ENCODE results near the gene TIMMDC1.
"Not testable (repeated sequence)": the region's sequence is repeated elsewhere in the genome, so short reads cannot be mapped to it uniquely, and the experiment has no call there.

TIMMDC1 gene

DNA sequence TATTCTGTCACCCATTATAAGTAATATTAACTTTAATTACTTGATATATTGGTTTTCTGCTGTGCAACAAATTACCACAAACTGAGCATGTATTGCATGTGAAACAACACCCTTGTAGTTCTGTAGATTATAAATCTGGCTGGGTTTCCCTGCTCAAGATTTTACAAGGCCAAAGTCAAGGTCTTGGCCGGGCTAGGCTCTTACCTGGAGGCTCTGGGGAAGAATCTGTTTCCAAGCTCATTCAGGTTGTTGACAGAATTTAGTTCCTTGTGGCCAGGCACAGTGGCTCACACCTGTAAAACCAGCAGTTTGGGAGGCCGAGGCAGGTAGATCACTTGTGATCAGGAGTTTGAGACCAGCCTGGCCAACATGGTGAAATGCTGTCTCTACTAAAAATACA lies 16.3 kb downstream of the TIMMDC1 start:
- no peak for DNase-seq

DNA sequence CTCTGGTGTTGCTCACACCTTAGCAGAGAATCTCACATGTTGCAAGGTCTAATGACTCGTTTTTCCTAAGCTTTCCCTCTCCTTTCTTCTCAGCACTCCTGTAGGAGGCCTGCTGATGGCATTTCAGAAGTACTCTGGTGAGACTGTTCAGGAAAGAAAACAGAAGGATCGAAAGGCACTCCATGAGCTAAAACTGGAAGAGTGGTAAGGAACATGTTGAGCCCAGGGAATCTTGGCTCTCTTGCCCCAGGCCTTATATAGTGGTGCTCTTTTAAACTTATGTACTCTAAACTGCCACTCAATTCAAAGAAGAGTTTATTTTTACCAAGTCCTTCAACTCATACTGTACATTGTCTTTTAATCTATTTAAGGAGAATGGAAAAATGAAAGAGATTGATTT lies 18.8 kb downstream of the TIMMDC1 start:
- no peak for DNase-seq

- DNase-seq = no peak
Observed at GRCh38 chr3:119518026-119518425, 19.7 kb downstream of the TIMMDC1 start.

DNA sequence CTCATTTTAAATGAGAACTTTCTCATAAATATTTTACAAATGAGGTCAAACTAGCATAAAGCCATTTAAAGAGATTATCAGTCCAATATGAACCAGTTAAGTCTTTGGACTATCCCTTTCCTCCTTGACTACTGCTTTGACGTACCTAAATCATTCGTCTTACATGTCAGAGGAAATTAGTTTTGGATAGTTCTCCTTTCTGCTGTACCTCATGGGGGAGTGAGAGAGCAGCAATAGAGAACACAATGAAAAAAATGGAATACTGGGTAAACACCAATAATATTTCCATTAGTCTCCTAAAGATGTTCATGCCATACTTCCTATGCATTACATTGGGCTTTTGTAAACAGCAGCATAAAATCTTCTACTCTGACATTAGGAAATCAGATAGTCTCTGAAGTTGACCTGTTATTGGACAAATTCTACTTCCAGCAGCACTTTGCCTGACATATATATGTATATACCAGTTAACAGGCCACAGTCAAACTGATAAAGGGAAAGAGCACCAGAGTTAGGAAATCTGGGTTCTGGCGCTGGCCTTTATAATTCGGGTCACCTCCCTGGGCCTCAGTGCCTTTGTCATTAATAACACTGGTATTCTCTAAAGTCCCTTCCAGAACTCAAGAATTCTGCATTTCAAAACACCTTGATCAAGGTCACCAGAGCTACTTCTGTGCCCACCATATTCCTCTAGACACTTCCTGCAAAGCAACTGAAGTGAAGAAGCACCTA lies 26.8 kb downstream of the TIMMDC1 start:
- no peak for DNase-seq

GRCh38 chr3:119527714-119528113 lies 29.4 kb downstream of the TIMMDC1 start:
- no peak for DNase-seq

GRCh38 chr3:119529883-119530282 lies 31.5 kb downstream of the TIMMDC1 start:
- DNase-seq = no peak

DNA sequence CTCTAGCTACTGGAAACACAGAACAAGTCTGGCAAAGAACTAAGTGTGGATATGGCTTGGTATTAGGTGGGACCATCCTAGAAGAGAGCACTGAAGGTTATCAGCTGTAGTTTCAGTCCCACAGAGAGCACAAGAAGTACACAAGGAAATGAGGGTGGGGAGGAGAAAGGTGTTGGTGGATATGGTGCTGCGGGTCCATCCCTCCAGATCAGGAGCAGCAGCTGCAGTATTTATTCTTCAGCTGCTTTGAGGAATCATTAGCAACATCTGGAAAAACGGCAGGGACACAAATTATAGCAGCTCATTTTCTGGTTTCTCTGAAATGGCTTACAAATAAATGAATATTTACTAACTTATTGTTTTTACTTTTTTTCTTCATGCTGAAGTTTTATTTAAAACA lies 32.1 kb downstream of the TIMMDC1 start:
- DNase-seq = no peak

DNA sequence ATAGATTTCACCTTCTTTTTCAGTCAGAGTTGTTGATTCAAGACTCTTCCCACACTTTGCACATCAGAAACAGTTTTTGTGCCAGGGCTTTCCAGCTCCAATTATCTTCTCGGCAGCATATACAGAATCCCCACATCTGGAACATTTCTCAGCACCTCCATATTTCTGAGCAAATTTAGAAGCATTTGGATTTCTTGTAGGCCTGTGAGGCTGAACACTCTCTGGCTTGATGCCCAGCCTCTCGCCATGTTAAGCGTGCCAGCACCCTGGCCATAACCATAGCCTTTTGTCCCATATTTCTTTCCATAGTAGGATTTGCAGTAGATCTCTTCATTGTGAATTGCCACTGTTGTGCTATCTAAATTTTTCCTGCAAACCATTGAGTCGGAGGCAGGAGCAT lies 32.8 kb downstream of the TIMMDC1 start:
- no peak for DNase-seq

DNA sequence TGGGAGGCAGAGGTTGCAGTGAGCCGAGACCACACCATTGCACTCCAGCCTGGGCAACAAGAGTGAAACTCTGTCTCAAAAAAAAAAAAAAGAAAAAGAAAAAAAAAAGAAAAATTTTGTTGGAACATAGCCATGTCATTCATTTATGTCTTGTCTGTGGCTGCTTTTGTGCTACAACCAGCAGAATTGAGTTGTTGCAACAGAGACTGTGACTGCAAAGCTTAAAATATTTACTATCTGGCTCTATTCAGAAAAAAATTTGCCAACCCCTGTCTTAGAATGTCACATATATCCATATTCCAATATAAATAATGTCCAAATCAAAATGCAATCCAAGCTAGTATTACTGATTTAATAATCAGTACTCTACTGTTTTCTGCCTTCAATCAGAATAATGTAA lies 35.9 kb downstream of the TIMMDC1 start:
- DNase-seq = no peak

DNA sequence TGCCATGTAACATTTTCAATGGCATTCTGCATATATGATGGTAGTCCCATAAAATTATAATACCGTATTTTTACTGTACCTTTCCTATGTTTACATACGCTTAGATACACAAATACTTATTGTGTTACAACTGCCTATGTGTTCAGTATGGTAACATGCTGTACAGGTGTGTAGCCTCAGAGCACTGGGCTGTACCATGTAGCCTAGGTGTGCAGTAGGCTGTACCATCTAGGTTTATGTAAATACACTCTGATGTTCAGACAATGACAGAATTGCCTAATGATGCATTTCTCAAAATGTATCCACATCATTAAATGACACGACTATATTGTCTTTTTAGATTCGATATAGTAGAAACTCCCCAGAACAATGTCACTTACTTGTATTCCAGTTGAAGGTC lies 38.4 kb downstream of the TIMMDC1 start:
- no peak for DNase-seq

DNA sequence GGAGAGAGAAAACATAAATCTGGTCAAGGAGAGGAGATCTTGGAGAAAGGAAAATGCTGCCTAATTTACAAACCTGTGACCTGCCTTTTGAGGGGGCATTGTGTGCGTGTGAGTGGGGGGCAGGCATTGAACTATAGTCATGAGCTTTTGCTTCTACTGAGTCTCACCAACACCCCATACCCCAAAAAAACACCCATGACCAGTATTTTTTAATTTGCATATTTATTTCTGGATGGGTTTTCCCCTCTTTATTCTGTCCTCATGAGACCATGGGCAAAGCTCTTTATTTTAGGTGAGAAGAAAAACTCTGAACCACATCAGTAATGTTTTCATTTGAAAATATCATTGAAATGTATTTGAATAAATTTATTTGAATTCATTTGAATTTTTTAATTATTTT lies 40.4 kb downstream of the TIMMDC1 start:
- no peak for DNase-seq

DNA sequence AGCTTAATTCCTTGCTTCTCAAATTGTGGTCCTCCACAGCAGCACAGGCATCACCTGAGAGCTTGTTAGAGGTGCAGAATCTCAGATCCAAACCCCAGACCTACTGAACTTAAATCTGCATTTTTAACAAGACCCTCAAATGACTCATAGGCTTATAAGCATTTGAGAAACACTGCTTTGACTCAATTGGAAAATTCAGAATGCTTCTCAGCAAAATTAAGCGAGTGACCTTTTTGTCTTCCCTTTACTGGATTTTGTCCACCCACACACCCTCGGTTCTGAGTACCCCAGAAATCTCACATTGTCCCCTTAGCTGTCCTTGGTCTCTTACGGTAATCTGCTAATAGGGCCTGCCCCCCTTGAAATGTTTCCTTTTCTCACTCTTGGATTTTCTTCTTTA lies 43.2 kb downstream of the TIMMDC1 start:
- DNase-seq = no peak

DNA sequence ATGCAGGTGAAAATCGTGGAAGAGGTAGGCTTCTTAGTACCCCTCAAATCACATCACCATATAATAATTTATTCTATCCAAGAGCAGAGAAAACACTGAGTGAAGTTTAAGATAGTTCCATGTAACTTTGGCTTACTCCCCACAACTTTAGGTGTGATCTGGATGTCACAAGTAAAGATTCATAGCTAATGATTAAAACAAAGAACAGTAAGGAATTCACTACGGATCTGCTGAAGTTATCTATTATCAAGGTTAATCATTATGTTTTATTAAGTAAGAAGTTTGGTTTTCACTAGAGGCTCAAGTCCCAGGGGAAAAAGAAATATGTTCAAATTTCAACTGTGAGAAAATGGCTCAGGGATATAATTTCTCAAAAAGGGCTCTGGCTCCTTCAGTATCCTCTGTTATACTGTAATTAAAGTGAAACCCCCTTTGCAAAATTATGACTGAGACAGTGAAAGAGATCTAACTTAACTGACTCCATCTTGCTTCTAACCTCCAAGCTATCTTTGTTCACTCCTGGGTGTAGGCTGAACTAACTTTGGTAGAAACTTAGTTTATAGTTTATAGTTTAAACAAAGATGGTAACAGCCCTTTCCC lies 43.9 kb downstream of the TIMMDC1 start:
- DNase-seq = no peak

DNA sequence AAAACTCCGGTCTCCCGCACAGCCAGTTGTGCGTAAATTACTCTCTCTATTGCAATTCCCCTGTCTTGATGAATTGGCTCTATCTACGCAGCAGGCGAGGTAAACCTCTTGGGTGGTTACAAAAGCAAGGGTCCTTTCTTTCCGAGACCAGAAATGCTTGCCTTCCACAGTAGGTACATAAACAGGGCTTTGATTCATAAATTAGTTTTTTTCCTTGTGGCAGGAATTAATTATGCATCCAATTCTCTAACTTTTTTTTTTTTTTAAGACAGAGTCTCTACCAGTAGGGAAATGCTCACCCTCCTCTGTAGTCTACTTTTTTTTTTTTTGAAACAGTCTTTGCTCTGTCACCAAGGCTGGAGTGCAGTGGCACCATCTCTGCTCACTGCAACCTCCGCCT lies 44.8 kb downstream of the TIMMDC1 start:
- DNase-seq = no peak

- no peak for DNase-seq
Observed at GRCh38 chr3:119547227-119547626, 48.9 kb downstream of the TIMMDC1 start.

DNA sequence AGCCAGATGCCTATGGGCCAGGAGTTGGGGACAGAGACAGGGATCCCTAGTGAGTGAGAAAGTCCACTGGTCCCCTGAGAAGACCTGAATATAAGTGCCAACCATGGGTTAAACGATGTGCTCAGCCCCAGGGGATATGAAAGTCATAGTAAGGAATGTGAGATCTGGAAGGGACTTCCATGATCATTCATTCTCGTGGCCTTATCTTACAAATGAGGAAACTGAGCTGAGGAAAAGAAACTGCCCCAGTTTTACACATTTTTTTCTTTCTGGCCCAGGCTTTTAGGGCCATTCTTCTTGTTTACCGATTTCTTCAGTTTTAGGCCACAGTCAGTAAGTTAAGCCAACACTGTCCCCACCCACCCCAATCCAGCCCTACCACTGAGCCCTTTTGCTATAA lies 50.0 kb downstream of the TIMMDC1 start:
- no peak for DNase-seq

- DNase-seq = no peak
Observed at GRCh38 chr3:119550192-119550910, 52.0 kb downstream of the TIMMDC1 start.

- no peak for DNase-seq
Observed at GRCh38 chr3:119551598-119551997, 53.3 kb downstream of the TIMMDC1 start.

GRCh38 chr3:119552928-119553327 lies 54.6 kb downstream of the TIMMDC1 start:
- DNase-seq = not testable (repeated sequence)

DNA sequence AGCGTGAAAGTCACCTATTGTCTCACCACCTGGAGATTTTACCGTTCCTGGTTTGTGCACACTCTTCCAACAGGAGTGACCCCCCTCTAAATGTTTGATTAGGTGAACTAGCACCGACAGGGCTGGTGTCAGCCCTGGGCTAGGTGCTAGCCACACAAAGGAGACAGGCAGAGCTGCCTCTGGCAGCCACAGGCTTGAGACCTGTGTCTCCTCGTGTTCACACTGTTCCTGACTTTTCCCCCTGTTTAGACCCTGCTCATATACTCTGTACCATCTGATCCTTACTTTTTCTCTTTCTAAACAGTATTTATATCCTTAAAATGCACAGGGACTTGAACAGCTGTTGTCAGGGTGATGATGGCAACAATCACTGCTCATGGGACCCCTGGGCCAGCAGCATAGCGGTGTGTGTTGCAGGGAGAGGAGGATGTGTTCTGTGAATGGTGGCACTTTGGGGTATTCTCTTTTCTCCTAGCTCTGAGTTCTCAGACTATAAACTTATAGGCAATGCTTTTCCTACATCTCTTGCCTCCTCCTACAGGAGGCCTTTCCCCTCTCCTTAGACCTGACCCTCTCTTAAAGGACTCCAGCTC lies 55.6 kb downstream of the TIMMDC1 start:
- DNase-seq = no peak

DNA sequence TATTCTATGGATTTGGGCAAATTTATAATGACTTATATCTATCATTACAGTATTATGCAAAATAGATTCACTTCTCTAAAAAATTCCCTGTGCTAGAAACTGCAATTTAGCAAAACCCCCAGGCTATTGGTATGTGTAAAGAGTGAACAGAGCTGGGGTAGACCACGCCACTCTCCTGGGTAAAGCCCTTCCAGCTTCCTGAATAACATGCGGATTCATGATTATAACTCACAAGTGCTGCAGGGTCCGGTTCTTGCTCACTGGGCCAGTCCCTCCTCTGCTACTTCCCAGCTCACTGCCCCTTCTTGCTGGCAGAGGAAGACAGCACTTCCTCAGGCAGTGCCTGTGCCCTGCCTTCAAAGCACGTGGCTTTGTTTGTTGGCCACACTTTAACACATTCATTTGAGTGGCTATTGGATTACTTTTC lies 57.0 kb downstream of the TIMMDC1 start:
- no peak for DNase-seq

- DNase-seq = no peak
Observed at GRCh38 chr3:119555929-119556328, 57.6 kb downstream of the TIMMDC1 start.

- no peak for DNase-seq
Observed at GRCh38 chr3:119557192-119557876, 59.0 kb downstream of the TIMMDC1 start.
